Measurements from ENCODE around the gene TRABD2A.

GRCh38 chr2:84797271-84797670 lies 83.6 kb downstream of the TRABD2A start:
- TF ChIP-seq CTCF (IDR thresholded peaks at IDR 0.05): no peak
- TF ChIP-seq ZFX (IDR thresholded peaks at IDR 0.05; ENCODE audit: borderline replicate concordance): no peak

Measured in 22Rv1 (cell line).